Effector CD4-positive, alpha-beta T cell (primary cell): ENCODE measurements around the gene CHST13.

Source experiments
- DNase-seq: peaks from one replicate; pipeline ENCODE4 v3.0.0-alpha.2; 2020

CHST13 gene

DNA sequence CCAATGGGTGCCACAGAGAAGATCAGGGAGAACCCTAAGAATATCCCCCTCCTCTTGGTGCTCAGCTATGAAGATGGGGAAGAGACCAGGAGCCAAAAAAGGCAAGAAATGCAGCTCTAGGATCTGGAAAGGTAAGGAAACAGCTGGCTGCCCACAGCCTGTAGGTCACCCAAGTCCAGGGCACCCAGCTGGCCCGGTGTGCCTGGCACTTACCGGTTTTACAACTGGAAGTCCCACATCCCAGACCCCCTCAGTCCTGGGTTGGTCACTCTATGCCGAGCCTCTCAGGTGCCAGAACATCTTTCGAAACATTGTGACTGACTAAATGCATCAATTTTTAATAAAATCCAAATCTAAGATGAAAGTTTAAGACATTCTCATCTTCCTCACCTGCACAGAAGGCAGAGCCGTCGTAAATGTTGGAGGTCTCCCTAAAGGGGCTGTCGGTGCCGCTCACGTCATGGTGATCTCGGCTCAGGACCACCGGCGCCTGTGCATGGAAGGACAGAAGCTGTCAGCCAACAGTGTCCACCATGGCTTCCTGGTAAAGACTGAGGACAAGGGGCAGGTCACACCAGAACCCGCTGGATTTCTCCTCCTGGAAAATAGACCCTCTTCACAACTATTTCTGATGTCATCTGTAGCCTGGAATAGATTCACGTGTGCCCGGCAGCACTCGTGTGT is 34.9 kb upstream of the CHST13 start:
- no peak for DNase-seq

DNA sequence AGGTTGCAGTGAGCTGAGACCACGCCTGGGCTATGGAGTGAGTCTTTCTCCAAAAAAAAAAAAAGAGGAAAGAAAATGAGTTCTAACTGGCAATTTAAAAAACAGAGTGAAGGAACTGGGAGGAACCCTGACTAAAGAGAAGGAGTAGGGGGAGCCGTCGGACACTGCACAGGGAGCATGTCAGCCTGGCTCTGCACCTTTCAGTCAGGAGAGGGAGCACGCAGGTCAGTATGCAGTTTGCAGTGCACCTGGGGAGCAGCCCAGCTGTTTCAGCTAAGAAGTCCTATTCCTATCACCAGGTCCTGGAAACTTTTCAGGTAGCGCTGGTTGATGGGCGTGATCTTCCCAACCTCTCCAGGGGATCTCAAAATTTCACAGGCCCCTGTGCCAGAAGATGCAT is 33.3 kb upstream of the CHST13 start:
- no peak for DNase-seq

- no peak for DNase-seq
These were observed 32.5 kb upstream of the CHST13 start for GRCh38 chr3:126491221-126492013.

DNA sequence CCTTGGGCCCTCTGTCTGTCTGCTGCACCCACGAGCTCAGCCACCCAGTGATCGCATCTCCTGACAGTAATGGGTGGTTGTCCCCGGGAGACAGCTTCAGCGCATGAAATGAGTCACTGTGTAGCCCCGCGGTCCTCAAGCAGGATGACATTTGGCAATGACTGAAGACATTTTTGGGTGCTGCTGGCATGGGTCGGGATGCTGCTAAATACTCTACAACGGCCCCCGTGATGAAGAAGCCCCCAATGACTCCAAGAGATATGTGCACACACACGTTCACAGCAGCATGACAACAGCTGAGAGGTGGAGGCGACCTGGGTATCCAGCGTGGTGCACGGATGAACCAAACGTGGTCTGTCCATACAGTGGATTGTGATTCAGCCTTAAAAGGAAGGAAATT is 30.9 kb upstream of the CHST13 start:
- DNase-seq, result no peak

- no peak for DNase-seq
These were observed 30.2 kb upstream of the CHST13 start for GRCh38 chr3:126493739-126494138.

GRCh38 chr3:126494204-126494969 is 29.6 kb upstream of the CHST13 start:
- DNase-seq, result no peak

GRCh38 chr3:126494970-126495230 is 29.1 kb upstream of the CHST13 start:
- no peak for DNase-seq

DNA sequence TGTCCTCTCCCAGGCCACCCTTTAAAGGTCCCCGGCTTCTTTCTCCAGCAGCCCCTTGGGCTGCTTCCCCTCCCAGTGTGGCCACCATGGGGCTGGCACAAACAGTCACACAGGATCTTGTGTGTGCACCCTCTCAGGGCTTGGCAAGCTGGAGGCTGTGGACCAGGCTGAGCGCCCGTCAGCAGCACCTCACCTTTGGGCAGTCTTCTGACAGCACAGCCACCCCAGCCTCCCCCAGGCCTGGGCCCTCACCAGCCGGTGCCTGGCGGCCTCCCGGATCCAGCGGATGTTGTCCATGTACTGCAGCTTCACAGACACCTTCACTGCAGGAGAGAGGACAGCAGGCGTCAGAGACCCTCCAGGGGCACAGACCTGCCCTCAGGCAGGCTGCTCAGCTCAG is 28.2 kb upstream of the CHST13 start:
- no peak for DNase-seq

DNA sequence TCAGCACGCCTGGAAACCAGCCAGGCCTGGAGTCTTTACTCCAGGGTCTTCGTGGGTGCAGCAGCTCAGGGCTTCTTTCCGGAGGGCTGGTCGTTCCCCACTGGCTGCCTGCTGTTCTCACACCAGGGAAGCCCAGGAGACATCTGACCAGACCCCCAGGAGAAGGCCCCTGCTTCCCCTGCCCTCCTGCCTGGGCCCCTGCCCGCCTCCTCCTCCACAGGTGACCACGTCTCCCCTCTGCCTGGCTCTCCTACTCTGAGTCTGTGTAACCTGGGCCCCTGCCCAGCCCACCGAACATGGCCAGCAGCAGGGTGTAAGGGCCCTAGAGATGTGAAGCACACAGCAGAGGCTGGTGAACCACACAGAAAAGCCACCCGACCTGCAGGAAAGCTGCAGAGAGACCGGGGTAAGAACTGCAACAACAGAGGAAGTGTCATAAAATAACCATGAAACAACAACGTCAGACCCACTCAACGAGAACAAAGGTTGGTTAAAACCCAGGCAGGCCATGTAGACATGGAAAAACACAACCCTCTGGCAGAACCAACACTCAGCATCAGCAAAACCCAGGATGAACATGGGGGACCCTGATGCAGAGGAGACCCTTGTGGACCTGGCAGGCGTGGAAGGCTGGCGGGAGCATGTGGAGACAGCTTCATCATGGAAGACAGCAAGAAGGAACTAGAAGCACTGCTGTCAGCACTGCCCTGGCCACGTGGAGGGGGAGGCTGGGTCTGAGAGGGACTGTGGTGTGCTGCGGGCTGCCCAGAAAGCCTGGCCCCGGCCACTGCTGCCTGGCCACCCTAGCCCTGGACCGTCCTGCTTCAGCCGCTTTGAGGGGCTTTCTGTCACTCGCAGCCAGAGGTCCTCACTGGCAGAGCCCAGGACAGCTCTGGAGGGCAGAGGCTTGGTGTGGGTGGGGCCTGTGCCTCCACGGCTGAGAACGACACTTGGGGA is 26.8 kb upstream of the CHST13 start:
- DNase-seq, result no peak

- DNase-seq, result no peak
These were observed 26.0 kb upstream of the CHST13 start for GRCh38 chr3:126497956-126498355.

DNA sequence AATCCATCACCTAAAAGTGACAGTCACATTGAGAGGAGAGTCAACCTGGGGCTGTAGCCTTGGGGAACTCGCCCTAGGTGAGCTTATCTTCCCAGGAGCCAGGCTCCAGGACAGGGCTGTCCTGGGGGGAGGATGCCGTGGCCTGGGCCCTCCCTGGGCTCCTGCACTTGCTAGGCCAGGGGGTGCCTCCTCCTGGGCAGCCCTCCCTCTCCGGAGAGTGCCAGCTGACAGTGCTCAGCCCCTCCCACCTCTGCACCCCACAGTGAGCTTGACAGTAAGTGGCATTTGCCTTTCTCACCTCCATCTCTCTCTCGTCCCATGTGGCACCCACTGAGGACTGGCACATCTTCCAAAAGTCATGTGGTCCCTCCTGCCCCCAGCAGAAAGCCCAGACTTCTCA is 25.5 kb upstream of the CHST13 start:
- no peak for DNase-seq

- no peak for DNase-seq
These were observed 25.0 kb upstream of the CHST13 start for GRCh38 chr3:126498929-126499328.

DNA sequence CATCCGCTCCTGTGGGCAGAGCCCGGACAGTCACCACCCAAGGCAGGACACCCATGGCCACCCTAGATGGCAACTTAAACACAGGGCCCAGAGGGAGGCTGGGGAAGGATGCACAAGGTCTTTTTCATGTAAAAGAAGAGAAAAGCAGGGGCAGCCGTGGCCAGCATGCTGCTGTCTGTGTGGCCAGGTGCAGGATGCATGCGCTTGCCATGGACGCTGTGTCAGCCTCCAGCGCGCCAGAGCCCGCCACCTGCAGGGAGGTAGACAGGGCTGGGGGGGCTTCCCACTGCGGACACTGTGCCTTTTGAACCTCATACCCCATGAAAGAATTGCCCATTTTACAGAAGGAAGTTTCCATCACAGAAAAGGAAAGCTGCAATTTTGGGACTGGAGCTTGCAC is 24.6 kb upstream of the CHST13 start:
- no peak for DNase-seq

DNA sequence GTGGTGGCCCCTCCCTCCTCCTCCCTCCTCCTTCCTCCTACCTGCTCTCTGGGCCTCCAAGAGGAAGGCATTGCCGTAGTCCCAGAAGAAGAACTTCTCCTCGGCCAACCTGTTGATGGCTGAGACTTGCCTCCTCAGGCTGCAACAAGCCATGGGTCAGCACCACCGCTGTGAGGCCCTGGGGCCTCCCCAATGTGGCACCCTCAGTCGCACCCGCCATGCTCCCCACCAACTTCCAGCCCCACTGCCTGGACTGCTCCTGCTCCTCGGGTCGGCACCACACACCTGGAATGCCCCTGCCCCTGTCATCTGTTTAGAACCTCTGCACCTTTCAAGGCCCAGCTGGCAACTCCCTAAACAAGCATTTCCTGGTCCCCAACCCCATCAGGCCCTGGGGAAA is 23.9 kb upstream of the CHST13 start:
- no peak for DNase-seq

DNA sequence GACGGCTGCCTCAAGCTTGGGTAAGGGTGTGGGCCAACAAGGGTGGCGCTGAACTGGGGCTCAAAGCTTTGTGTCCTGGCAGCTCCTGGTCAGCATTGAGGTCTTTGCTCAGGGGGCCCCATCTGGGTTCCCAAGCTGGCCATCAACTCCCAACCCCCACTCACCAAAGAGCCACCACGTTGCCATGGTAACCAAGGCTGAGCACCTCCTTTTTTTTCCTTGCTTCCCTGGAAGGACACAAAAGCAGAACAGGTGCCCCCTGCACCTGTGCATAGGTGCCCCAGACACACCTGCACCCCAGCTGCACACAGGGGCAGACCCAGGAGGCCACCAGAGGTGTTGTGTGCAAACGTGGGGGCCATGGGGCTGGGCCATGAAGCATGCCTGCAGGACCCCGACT is 22.9 kb upstream of the CHST13 start:
- DNase-seq, result no peak

GRCh38 chr3:126501736-126502135 is 22.2 kb upstream of the CHST13 start:
- no peak for DNase-seq

DNA sequence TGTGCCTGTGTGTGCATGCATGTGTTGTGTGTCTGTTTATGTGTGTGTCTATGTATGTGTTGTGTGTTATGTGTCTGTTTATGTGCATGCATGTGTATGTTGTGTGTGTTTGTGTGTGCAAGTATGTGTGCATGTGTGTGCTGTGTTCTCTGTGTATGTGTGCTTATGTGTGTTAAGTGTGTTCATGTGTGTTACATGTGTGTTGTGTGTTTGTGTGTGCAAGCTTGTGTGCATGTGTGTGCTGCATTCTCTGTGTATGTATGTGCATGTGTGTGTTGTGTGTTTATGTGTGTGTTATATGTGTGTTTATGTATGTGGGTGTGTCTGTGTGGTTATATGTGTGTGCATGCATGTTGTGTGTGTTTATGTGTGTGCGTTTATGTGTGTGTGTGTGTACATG is 21.3 kb upstream of the CHST13 start:
- no peak for DNase-seq

DNA sequence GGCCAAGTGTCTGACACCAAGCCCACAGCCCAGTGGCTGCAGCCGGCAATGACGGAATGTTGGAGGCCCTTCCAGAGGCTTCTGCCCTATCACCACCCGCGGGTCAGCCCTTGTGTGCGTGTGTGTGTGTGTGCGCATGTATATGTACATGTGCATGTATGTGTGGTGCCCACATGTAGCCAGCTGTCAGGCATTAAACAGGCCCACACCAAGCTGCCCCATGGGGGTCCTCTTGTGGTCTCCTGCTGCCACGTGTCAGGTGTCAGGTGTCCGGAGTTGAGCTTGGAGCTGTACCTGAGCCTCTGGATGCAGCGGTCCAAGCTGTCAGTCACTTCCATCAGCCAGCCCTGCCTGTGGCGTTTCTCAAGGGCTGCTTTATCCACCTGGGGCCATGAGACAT is 20.3 kb upstream of the CHST13 start:
- no peak for DNase-seq

- no peak for DNase-seq
These were observed 16.1 kb upstream of the CHST13 start for GRCh38 chr3:126507886-126508285.

- DNase-seq, result no peak
These were observed 15.4 kb upstream of the CHST13 start for GRCh38 chr3:126508564-126508964.

- DNase-seq, result no peak
These were observed 14.2 kb upstream of the CHST13 start for GRCh38 chr3:126509597-126510307.

- DNase-seq, result no peak
These were observed 13.5 kb upstream of the CHST13 start for GRCh38 chr3:126510308-126510910.
